ENCODE data around the gene NOL11.
"Not testable (repeated sequence)": the region's sequence is repeated elsewhere in the genome, so short reads cannot be mapped to it uniquely, and the experiment has no call there.

NOL11 gene

GRCh38 chr17:67756766-67757165 is 39.0 kb downstream of the NOL11 start:
- DNase-seq = not testable (repeated sequence)

GRCh38 chr17:67759355-67760171 is 41.8 kb downstream of the NOL11 start:
- DNase-seq = no peak

GRCh38 chr17:67765623-67766022 is 47.9 kb downstream of the NOL11 start:
- no peak for DNase-seq

GRCh38 chr17:67769231-67769630 is 51.5 kb downstream of the NOL11 start:
- DNase-seq = no peak

- no peak for DNase-seq
These were observed 52.8 kb downstream of the NOL11 start for GRCh38 chr17:67770539-67770938.

- DNase-seq = no peak
These were observed 54.9 kb downstream of the NOL11 start for GRCh38 chr17:67772679-67773078.

- no peak for DNase-seq
These were observed 55.5 kb downstream of the NOL11 start for GRCh38 chr17:67773246-67773645.

- peak; percentile 52 for DNase-seq
These were observed 61.4 kb downstream of the NOL11 start for GRCh38 chr17:67779098-67779672.

GRCh38 chr17:67784364-67785121 is 66.8 kb downstream of the NOL11 start:
- no peak for DNase-seq

GRCh38 chr17:67785122-67785477 is 67.4 kb downstream of the NOL11 start:
- no peak for DNase-seq

GRCh38 chr17:67785504-67785903 is 67.8 kb downstream of the NOL11 start:
- no peak for DNase-seq
